GM18520 (cell line): ENCODE measurements around the gene TMEM45B.
"Not testable (repeated sequence)": the region's sequence is repeated elsewhere in the genome, so short reads cannot be mapped to it uniquely, and the experiment has no call there.

Experiments
- ATAC-seq: cut with Tn5 transposase; IDR thresholded peaks from one replicate; pipeline ENCODE4 v1.9.1; 2021; ENCODE audit not compliant: unreplicated experiment

TMEM45B gene

GRCh38 chr11:129804012-129804411, 11.6 kb upstream of the TMEM45B start:
- no peak for ATAC-seq

- not testable (repeated sequence) for ATAC-seq
Observed at GRCh38 chr11:129808241-129808640, 7.4 kb upstream of the TMEM45B start.

GRCh38 chr11:129813231-129813791, 2.3 kb upstream of the TMEM45B start:
- ATAC-seq = no peak

GRCh38 chr11:129814244-129815014, 1.2 kb upstream of the TMEM45B start:
- ATAC-seq = no peak

GRCh38 chr11:129817534-129818051, 1.9 kb downstream of the TMEM45B start:
- ATAC-seq = no peak

GRCh38 chr11:129818236-129818635, 2.6 kb downstream of the TMEM45B start:
- not testable (repeated sequence) for ATAC-seq

GRCh38 chr11:129819237-129819636, 3.6 kb downstream of the TMEM45B start:
- no peak for ATAC-seq

GRCh38 chr11:129820228-129820627, 4.6 kb downstream of the TMEM45B start:
- not testable (repeated sequence) for ATAC-seq

GRCh38 chr11:129823281-129823680, 7.6 kb downstream of the TMEM45B start:
- ATAC-seq = not testable (repeated sequence)

- ATAC-seq = not testable (repeated sequence)
Observed at GRCh38 chr11:129823799-129824198, 8.2 kb downstream of the TMEM45B start.

- no peak for ATAC-seq
Observed at GRCh38 chr11:129825380-129825779, 9.7 kb downstream of the TMEM45B start.

GRCh38 chr11:129828301-129828836, 12.7 kb downstream of the TMEM45B start:
- ATAC-seq = no peak

- not testable (repeated sequence) for ATAC-seq
Observed at GRCh38 chr11:129829497-129829896, 13.8 kb downstream of the TMEM45B start.

GRCh38 chr11:129831227-129831626, 15.6 kb downstream of the TMEM45B start:
- not testable (repeated sequence) for ATAC-seq

- ATAC-seq = not testable (repeated sequence)
Observed at GRCh38 chr11:129833260-129833659, 17.6 kb downstream of the TMEM45B start.

GRCh38 chr11:129836423-129836891, 20.8 kb downstream of the TMEM45B start:
- ATAC-seq = not testable (repeated sequence)

GRCh38 chr11:129836979-129837378, 21.3 kb downstream of the TMEM45B start:
- no peak for ATAC-seq

- no peak for ATAC-seq
Observed at GRCh38 chr11:129840236-129840635, 24.6 kb downstream of the TMEM45B start.

- ATAC-seq = no peak
Observed at GRCh38 chr11:129842138-129842537, 26.5 kb downstream of the TMEM45B start.

GRCh38 chr11:129846508-129847335, 31.1 kb downstream of the TMEM45B start:
- ATAC-seq = no peak

- ATAC-seq = not testable (repeated sequence)
Observed at GRCh38 chr11:129847361-129847760, 31.7 kb downstream of the TMEM45B start.
